PC-3 (cell line): ENCODE measurements around the gene SUSD4. TPM values are rescaled to one million over a fixed set of nuclear protein-coding genes. Genes with fewer than 3 reads are reported as not detected.

ENCODE experiments used
- ATAC-seq: fragments of 200-7000 bp; cut with Tn5 transposase; 2 replicates; pipeline ENCODE4 v1.9.1; 2020; ENCODE audit warnings: mild to moderate bottlenecking, moderate library complexity
- BruUV-seq: library from RNA; stranded (reverse); fragments of 400-500 nt; replicated peaks from 2 replicates; lab custom pipeline; 2021; lab: Mats Ljungman, UMichigan
- CTCF ChIA-PET: fragments of 300-600 bp; sonication (Branson Sonifier 250); formaldehyde crosslinking; loops from one replicate; lab custom pipeline; 2022; ENCODE audit warnings: antibody characterized with exemption; lab: Charles Lee
- POLR2A ChIA-PET: fragments of 300-600 bp; sonication (Branson Sonifier 250); formaldehyde crosslinking; loops from one replicate; lab custom pipeline; 2022; ENCODE audit warnings: antibody characterized with exemption; ENCODE audit not compliant: unreplicated experiment; lab: Charles Lee
- DNase-seq: peaks from one replicate; pipeline ENCODE4 v3.0.0-alpha.2; 2015
- H2AFZ ChIP-seq: fragments of 300-600 bp; sonication (generic); 2 replicates; pipeline ENCODE4 v1.6.0; 2016; ENCODE audit warnings: antibody characterized with exemption, low read length
- H3F3A ChIP-seq: fragments of 300-600 bp; sonication (generic); one replicate; pipeline ENCODE4 v1.6.0; 2017; ENCODE audit warnings: antibody characterized with exemption, low read length, control low read depth, mild to moderate bottlenecking; ENCODE audit not compliant: unreplicated experiment
- H3K27ac ChIP-seq: fragments of 300-600 bp; sonication (generic); 2 replicates; pipeline ENCODE4 v1.5.1; 2016; ENCODE audit warnings: mild to moderate bottlenecking, low read length
- H3K27me3 ChIP-seq: fragments of 300-600 bp; sonication (generic); 2 replicates; pipeline ENCODE4 v1.6.1; 2016; ENCODE audit warnings: low read length, mixed read lengths
- H3K36me3 ChIP-seq: fragments of 300-600 bp; sonication (generic); 2 replicates; pipeline ENCODE4 v1.6.1; 2016; ENCODE audit warnings: low read depth, mixed run types, low read length, mixed read lengths
- H3K4me1 ChIP-seq: fragments of 300-600 bp; sonication (generic); 2 replicates; pipeline ENCODE4 v1.5.1; 2016; ENCODE audit warnings: low read length; ENCODE audit not compliant: insufficient read depth
- H3K4me2 ChIP-seq: fragments of 300-600 bp; sonication (generic); 2 replicates; pipeline ENCODE4 v1.6.0; 2016; ENCODE audit warnings: low read length
- H3K4me3 ChIP-seq: fragments of 300-600 bp; sonication (generic); 2 replicates; pipeline ENCODE4 v1.5.1; 2016; ENCODE audit warnings: mild to moderate bottlenecking, low read length, mixed read lengths
- H3K79me2 ChIP-seq: fragments of 300-600 bp; sonication (generic); 2 replicates; pipeline ENCODE4 v1.6.1; 2017; ENCODE audit warnings: low read length, mixed read lengths
- H3K9ac ChIP-seq: fragments of 300-600 bp; sonication (generic); 2 replicates; pipeline ENCODE4 v1.6.0; 2016; ENCODE audit warnings: mild to moderate bottlenecking, low read length
- H3K9me2 ChIP-seq: fragments of 300-600 bp; sonication (generic); replicated peaks from 2 replicates; pipeline ENCODE4 v1.6.1; 2016; ENCODE audit warnings: mixed run types, low read length, mixed read lengths
- H3K9me3 ChIP-seq: fragments of 300-600 bp; sonication (generic); 2 replicates; pipeline ENCODE4 v1.6.1; 2016; ENCODE audit warnings: low read length, mixed read lengths
- H4K20me1 ChIP-seq: fragments of 300-600 bp; sonication (generic); 2 replicates; pipeline ENCODE4 v1.6.1; 2016; ENCODE audit warnings: low read length, mixed read lengths
- CTCF ChIP-seq: fragments of 300-600 bp; sonication (generic); conservative IDR thresholded peaks from 2 replicates; pipeline ENCODE4 v1.5.1; 2017; ENCODE audit warnings: antibody characterized with exemption, low read depth, mild to moderate bottlenecking, low read length
- EZH2 ChIP-seq: fragments of 300-600 bp; sonication (generic); IDR thresholded peaks from one replicate; pipeline ENCODE4 v1.6.1; 2017; ENCODE audit warnings: antibody characterized with exemption, mild to moderate bottlenecking, low read length; ENCODE audit not compliant: unreplicated experiment
- EZH2phosphoT487 ChIP-seq: fragments of 300-600 bp; sonication (generic); IDR thresholded peaks from 2 replicates; pipeline ENCODE4 v1.6.1; 2018; ENCODE audit warnings: mild to moderate bottlenecking, antibody characterized with exemption, low read length, borderline replicate concordance
- intact Hi-C: fragments of 100-400 bp; cut with micrococcal nuclease; formaldehyde crosslinking; loops from 2 replicates; pipeline ENCODE4 v1.9.0; 2023
- total RNA-seq: library from RNA; depleted of rRNA; stranded (reverse); fragments of >200 nt; gene quantifications from 2 replicates; pipeline ENCODE4 v1.2.3, GENCODE V29; 2014

The SUSD4 gene
- total RNA-seq, 1 experiment from 2014 or later, result 5.2 TPM

- H3K27ac ChIP-seq, result no peak overlapping the region
- H3K4me1 ChIP-seq, result no peaks in the 10 kb centered on the region
- ATAC-seq (no peak), DNase-seq (no peak)
- H4K20me1 ChIP-seq, result no peaks in the 10 kb centered on the region
- no peak overlapping the region for H2AFZ ChIP-seq
- H3K27me3 ChIP-seq, result peaks cover 75% of the 10 kb centered on the region
- H3K9me2 ChIP-seq, result no peaks in the 10 kb centered on the region
- no peak overlapping the region for H3K9ac ChIP-seq
- no peaks in the 10 kb centered on the region for H3K79me2 ChIP-seq
- no peaks in the 10 kb centered on the region for H3K36me3 ChIP-seq
- ChIA-PET POLR2A (no interaction called here), CTCF (no interaction called here)
- H3F3A ChIP-seq, result no peaks in the 10 kb centered on the region
- no TSS peak for BruUV-seq
- no peak for TF ChIP-seq EZH2
- TF ChIP-seq CTCF, result no peak
- TF ChIP-seq EZH2phosphoT487, result no peak
- H3K4me3 ChIP-seq, result no peak overlapping the region
- H3K9me3 ChIP-seq, result no peaks in the 10 kb centered on the region
- H3K4me2 ChIP-seq, result no peak overlapping the region
- intact Hi-C loops, result no loop called here
Measured at GRCh38 chr1:223411710-223412109, 47.7 kb upstream of the SUSD4 start.

GRCh38 chr1:223411309-223411708 lies 47.3 kb upstream of the SUSD4 start:
- Histone ChIP-seq H3F3A (no peaks in the 10 kb centered on the region), H3K4me1 (no peaks in the 10 kb centered on the region), H3K27ac (no peak overlapping the region), H3K9me2 (no peaks in the 10 kb centered on the region), H3K79me2 (no peaks in the 10 kb centered on the region), H3K4me3 (no peak overlapping the region), H3K9ac (no peak overlapping the region), H3K36me3 (no peaks in the 10 kb centered on the region), H2AFZ (no peak overlapping the region), H3K4me2 (no peak overlapping the region), H3K27me3 (peaks cover 78% of the 10 kb centered on the region), H4K20me1 (no peaks in the 10 kb centered on the region), H3K9me3 (no peaks in the 10 kb centered on the region)
- ChIA-PET CTCF (no interaction called here), POLR2A (no interaction called here)
- TF ChIP-seq EZH2phosphoT487 (no peak), CTCF (no peak), EZH2 (no peak)
- DNase-seq (no peak), ATAC-seq (no peak)
- intact Hi-C loops, result no loop called here
- BruUV-seq, result no TSS peak

- Histone ChIP-seq H3K27me3 (peaks cover 74% of the 10 kb centered on the region), H3K9me2 (no peaks in the 10 kb centered on the region), H3K9me3 (no peaks in the 10 kb centered on the region), H3F3A (no peaks in the 10 kb centered on the region), H3K4me1 (no peaks in the 10 kb centered on the region), H3K27ac (no peak overlapping the region), H3K9ac (no peak overlapping the region), H4K20me1 (no peaks in the 10 kb centered on the region), H3K79me2 (no peaks in the 10 kb centered on the region), H3K4me3 (no peak overlapping the region), H3K4me2 (no peak overlapping the region), H2AFZ (no peak overlapping the region), H3K36me3 (no peaks in the 10 kb centered on the region)
- TF ChIP-seq EZH2 (no peak), EZH2phosphoT487 (no peak), CTCF (no peak)
- DNase-seq (no peak), ATAC-seq (no peak)
- no TSS peak for BruUV-seq
- POLR2A ChIA-PET, result no interaction called here
- intact Hi-C loops, result no loop called here
- CTCF ChIA-PET, result no interaction called here
Measured at GRCh38 chr1:223410036-223410435, 46.1 kb upstream of the SUSD4 start.
